Endothelial cell of umbilical vein (primary cell): ENCODE measurements around the gene PLXDC2. TPM values are rescaled to one million over a fixed set of nuclear protein-coding genes. Genes with fewer than 3 reads are reported as not detected.

Experiments
- BruUV-seq: library from RNA; stranded (reverse); fragments of 400-500 nt; replicated peaks from 2 replicates; lab custom pipeline; 2021; lab: Mats Ljungman, UMichigan
- CTCF ChIA-PET: fragments of 300-600, 350-600 bp; sonication (Branson Sonifier 250); formaldehyde crosslinking; loops from one replicate; lab custom pipeline; 2021; ENCODE audit warnings: antibody characterized with exemption, inconsistent platforms; lab: Charles Lee
- POLR2A ChIA-PET: fragments of 300-600, 350-600 bp; sonication (Branson Sonifier 250); formaldehyde crosslinking; loops from one replicate; lab custom pipeline; 2021; ENCODE audit warnings: antibody characterized with exemption, inconsistent platforms; lab: Charles Lee
- DNase-seq: peaks from one replicate; pipeline ENCODE4 v3.0.0-alpha.2; 2011; ENCODE audit warnings: low read depth, low spot score
- FAIRE-seq: peaks from 2 replicates; lab custom pipeline; 2011; peaks lifted over from hg19 to GRCh38; lab: Jason Lieb, UNC
- H2AFZ ChIP-seq: 2 replicates; pipeline ENCODE4 v1.6.0; 2012; ENCODE audit warnings: low read depth, low read length, control low read depth, inconsistent platforms
- H3K27ac ChIP-seq: 2 replicates; pipeline ENCODE4 v1.5.1; 2011; ENCODE audit warnings: low read depth, mild to moderate bottlenecking, control low read depth, low read length, moderate library complexity; ENCODE audit not compliant: insufficient read depth
- H3K27me3 ChIP-seq, 2 experiments: 2 replicates each; pipeline versions ENCODE4 v1.6.0 to v1.6.1; 2011; ENCODE audit warnings: low read length in 2 of 2, mixed read lengths in 1 of 2; ENCODE audit not compliant: control insufficient read depth in 2 of 2, insufficient read depth in 2 of 2
- H3K36me3 ChIP-seq, 2 experiments: 2 replicates in 1 of 2; 3 replicates in 1 of 2; pipeline ENCODE4 v1.5.1; 2011; ENCODE audit warnings: low read length in 2 of 2, mild to moderate bottlenecking in 1 of 2, moderate library complexity in 1 of 2; ENCODE audit not compliant: control insufficient read depth in 2 of 2, insufficient read depth in 2 of 2; ENCODE audit errors: extremely low read depth in 1 of 2
- H3K4me1 ChIP-seq: 3 replicates; pipeline ENCODE4 v1.5.1; 2011; ENCODE audit warnings: mild to moderate bottlenecking, low read length; ENCODE audit not compliant: control insufficient read depth, insufficient read depth; ENCODE audit errors: extremely low read depth
- H3K4me2 ChIP-seq: 2 replicates; pipeline ENCODE4 v1.6.1; 2011; ENCODE audit warnings: low read length, control low read depth, mixed read lengths; ENCODE audit not compliant: insufficient read depth
- H3K4me3 ChIP-seq, 3 experiments: fragments of 200-600 bp in 1 of 3; sonication (generic), shearing (Covaris generic) in 1 of 3; replicated peaks in 1 of 3; 2 replicates each; pipeline ENCODE4 v1.5.1; 2011 to 2016; ENCODE audit warnings: control low read depth in 3 of 3, low read length in 3 of 3, mild to moderate bottlenecking in 2 of 3, inconsistent platforms in 1 of 3, low read depth in 1 of 3, moderate library complexity in 1 of 3; ENCODE audit not compliant: insufficient read depth in 1 of 3
- H3K79me2 ChIP-seq: 2 replicates; pipeline ENCODE4 v1.6.0; 2012; ENCODE audit warnings: low read length, inconsistent platforms; ENCODE audit not compliant: control insufficient read depth, insufficient read depth
- H3K9ac ChIP-seq: replicated peaks from 2 replicates; pipeline ENCODE3; 2011; ENCODE audit warnings: low read length, control low read depth; ENCODE audit not compliant: insufficient read depth; ENCODE audit errors: extremely low read depth
- H3K9me1 ChIP-seq: replicated peaks from 3 replicates; pipeline ENCODE4 v1.6.0; 2011; ENCODE audit warnings: mild to moderate bottlenecking, low read length; ENCODE audit not compliant: control insufficient read depth, insufficient read depth; ENCODE audit errors: extremely low read depth
- H3K9me3 ChIP-seq: replicated peaks from 2 replicates; pipeline ENCODE4 v1.5.1; 2012; ENCODE audit warnings: low read length, inconsistent platforms; ENCODE audit not compliant: control insufficient read depth, insufficient read depth
- H4K20me1 ChIP-seq: replicated peaks from 2 replicates; pipeline ENCODE3; 2011; ENCODE audit warnings: mild to moderate bottlenecking, low read length; ENCODE audit not compliant: control insufficient read depth, insufficient read depth; ENCODE audit errors: extremely low read depth
- CTCF ChIP-seq, 2 donors: IDR thresholded peaks; 1 replicate in 1 of 2; 2 replicates in 1 of 2; pipeline ENCODE4 v1.5.1; 2011; ENCODE audit warnings: low read length in 2 of 2, mild to moderate bottlenecking in 2 of 2, moderate library complexity in 2 of 2, control low read depth in 1 of 2, inconsistent platforms in 1 of 2, low read depth in 1 of 2; ENCODE audit not compliant: insufficient read depth in 1 of 2; ENCODE audit errors: extremely low read depth in 1 of 2
- EZH2 ChIP-seq: IDR thresholded peaks from 2 replicates; pipeline ENCODE4 v1.6.1; 2012; ENCODE audit warnings: borderline replicate concordance, low read depth, mild to moderate bottlenecking, moderate library complexity, low read length, inconsistent platforms; ENCODE audit not compliant: severe bottlenecking
- FOS ChIP-seq: IDR thresholded peaks from 2 replicates; pipeline ENCODE4 v1.6.1; 2011; ENCODE audit warnings: mild to moderate bottlenecking, low read length, moderate library complexity, borderline replicate concordance; ENCODE audit not compliant: insufficient read depth
- GATA2 ChIP-seq: IDR thresholded peaks from 2 replicates; pipeline ENCODE4 v1.7.0; 2011; ENCODE audit warnings: low read depth, mild to moderate bottlenecking, moderate library complexity, mixed read lengths, low read length; ENCODE audit not compliant: insufficient read length, insufficient read depth
- JUN ChIP-seq: IDR thresholded peaks from 2 replicates; pipeline ENCODE4 v1.6.1; 2011; ENCODE audit warnings: borderline replicate concordance, low read depth; ENCODE audit not compliant: insufficient read length, insufficient read depth
- MAX ChIP-seq: IDR thresholded peaks from 2 replicates; pipeline ENCODE4 v1.6.1; 2011; ENCODE audit not compliant: insufficient read depth, insufficient read length
- MYC ChIP-seq: IDR thresholded peaks from one replicate; pipeline ENCODE4 v1.6.1; 2011; ENCODE audit warnings: mild to moderate bottlenecking, low read depth, low read length
- POLR2A ChIP-seq: IDR thresholded peaks from 2 replicates; pipeline ENCODE4 v1.6.1; 2012; ENCODE audit warnings: low read depth, mild to moderate bottlenecking, control low read depth, low read length
- POLR2AphosphoS5 ChIP-seq: IDR thresholded peaks from 2 replicates; pipeline ENCODE4 v1.6.1; 2012; ENCODE audit warnings: low read depth, mild to moderate bottlenecking, control low read depth, low read length, moderate library complexity; ENCODE audit not compliant: insufficient read depth
- dilution Hi-C: fragments of 300-500 bp; cut with MboI; formaldehyde crosslinking; loops from one replicate; pipeline ENCODE4 v1.15.0; 2019; ENCODE audit warnings: low sequenced_read_pairs; ENCODE audit not compliant: extremely low pct_ligation_motif_present
- intact Hi-C: fragments of 100-400 bp; cut with micrococcal nuclease; formaldehyde crosslinking; loops from one replicate; pipeline ENCODE4 v1.10.0; 2022
- polyA plus RNA-seq, 4 experiments: library from polyadenylated mRNA; depleted of rRNA in 3 of 4; stranded (reverse) in 3 of 4; unstranded in 1 of 4; fragments of >200 nt; gene quantifications; 2 replicates each; pipeline versions ENCODE4 v1.2.1 to v1.2.3, GENCODE V29; 2011 to 2012; ENCODE audit warnings: missing spikeins in 1 of 4
- total RNA-seq: library from RNA; stranded (reverse); gene quantifications from 2 replicates; pipeline ENCODE4 v1.2.3, GENCODE V29; 2021

The PLXDC2 gene
- total and polyA plus RNA-seq, 2 donors (not counting 3 experiments of a cell fraction or from before 2014, with no cell fraction given): 0.32 to 1.2 TPM

GRCh38 chr10:19974554-19974953, 158.3 kb downstream of the PLXDC2 start:
- dilution Hi-C loops (no loop called here), intact Hi-C loops (no loop called here)
- Histone ChIP-seq H4K20me1 (no peaks in the 10 kb centered on the region), H3K27ac (no peak overlapping the region), H3K36me3 (no peaks in the 10 kb centered on the region), H3K27me3 (no peaks in the 10 kb centered on the region), H2AFZ (no peak overlapping the region), H3K9ac (no peak overlapping the region), H3K4me2 (no peak overlapping the region), H3K79me2 (no peaks in the 10 kb centered on the region), H3K4me3 (no peak overlapping the region), H3K9me1 (no peaks in the 10 kb centered on the region), H3K9me3 (no peaks in the 10 kb centered on the region), H3K4me1 (no peaks in the 10 kb centered on the region)
- no peak for TF ChIP-seq MAX
- TF ChIP-seq CTCF (IDR thresholded peaks at IDR 0.05; ENCODE audit: extremely low read depth in 1 of 2, insufficient read depth in 1 of 2, low read depth in 1 of 2, low read length in 2 of 2): no peak
- TF ChIP-seq POLR2A: no peak
- TF ChIP-seq GATA2: no peak
- TF ChIP-seq JUN: no peak
- TF ChIP-seq MYC: no peak
- no peak for TF ChIP-seq EZH2
- TF ChIP-seq FOS: no peak
- no peak for TF ChIP-seq POLR2AphosphoS5
- POLR2A ChIA-PET: no interaction called here
- DNase-seq: no peak
- FAIRE-seq: no peak
- CTCF ChIA-PET: no interaction called here
- no TSS peak for BruUV-seq
